GM18858 (cell line): ENCODE measurements around the gene SLCO2A1.

Experiments
- ATAC-seq: cut with Tn5 transposase; IDR thresholded peaks from one replicate; pipeline ENCODE4 v1.9.1; 2021; ENCODE audit not compliant: unreplicated experiment

The SLCO2A1 gene

DNA sequence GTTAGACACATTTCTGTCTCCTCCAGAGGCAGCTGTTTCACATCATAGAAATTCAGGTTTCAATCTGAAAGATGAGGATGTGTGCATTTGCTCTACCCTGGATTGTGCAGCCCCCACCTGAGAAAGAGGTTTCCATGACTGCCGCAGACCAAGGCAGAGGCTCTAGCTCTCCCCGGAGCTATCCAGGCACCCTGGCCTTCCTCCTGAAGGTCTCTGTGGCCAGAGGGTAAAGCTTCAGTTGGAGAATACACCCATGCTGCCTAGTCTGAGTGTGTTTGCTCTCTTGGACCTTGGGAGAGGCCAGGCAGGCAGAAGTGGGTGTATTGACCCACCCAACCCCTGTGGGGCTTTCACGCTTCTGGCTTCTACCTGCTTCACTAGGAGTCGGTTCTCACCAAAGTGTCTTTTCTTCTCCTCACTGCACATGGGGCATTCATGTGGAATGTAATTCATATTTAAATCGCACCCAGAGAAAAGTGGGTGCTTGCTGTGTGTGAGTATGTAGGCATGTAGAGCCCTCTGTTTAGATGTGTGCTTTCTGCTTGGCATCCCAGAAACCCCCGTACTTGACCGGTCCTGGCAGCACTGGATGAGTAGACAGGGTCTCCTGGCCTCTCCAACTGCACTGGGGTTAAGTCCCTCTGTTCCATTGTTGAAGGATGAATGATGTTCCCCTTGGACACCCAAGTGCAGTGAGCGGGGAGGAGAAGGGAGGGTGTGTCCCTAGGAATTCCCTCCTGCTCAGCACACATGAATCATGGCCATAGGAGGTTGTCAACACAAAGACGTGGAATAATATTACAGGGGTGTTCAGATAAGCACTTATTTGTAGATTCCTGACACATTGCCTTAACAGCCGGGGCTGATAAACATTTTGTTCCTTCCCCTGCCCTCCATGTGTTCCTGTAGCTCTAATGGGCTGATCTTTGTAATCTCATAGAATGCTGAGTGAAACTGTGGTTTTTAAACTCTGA, 113.8 kb downstream of the SLCO2A1 start:
- ATAC-seq, result no peak

GRCh38 chr3:133914839-133915600, 114.7 kb downstream of the SLCO2A1 start:
- no peak for ATAC-seq

DNA sequence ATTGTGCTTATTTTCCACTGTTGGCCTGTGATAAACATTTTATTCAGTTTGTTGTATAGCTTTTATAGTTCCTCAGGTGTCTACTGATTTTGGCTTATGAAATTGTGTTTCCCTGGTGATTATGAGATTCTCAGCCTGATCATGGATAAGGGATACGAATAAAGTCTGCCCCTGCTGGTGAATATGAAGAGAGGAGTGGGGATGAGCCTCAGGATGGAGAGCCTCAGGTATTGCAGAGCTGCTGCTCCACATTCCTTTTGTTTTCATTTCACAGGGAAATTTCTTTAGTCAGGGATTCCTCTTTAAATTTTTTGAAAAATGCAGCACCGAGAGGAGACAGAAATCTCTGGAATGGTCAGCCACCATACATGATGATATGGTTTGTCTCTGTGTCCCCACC, 119.3 kb downstream of the SLCO2A1 start:
- ATAC-seq, result no peak

GRCh38 chr3:133905376-133905775, 124.3 kb downstream of the SLCO2A1 start:
- no peak for ATAC-seq

GRCh38 chr3:133901847-133902246, 127.9 kb downstream of the SLCO2A1 start:
- no peak for ATAC-seq

GRCh38 chr3:133901083-133901482, 128.6 kb downstream of the SLCO2A1 start:
- ATAC-seq, result no peak

DNA sequence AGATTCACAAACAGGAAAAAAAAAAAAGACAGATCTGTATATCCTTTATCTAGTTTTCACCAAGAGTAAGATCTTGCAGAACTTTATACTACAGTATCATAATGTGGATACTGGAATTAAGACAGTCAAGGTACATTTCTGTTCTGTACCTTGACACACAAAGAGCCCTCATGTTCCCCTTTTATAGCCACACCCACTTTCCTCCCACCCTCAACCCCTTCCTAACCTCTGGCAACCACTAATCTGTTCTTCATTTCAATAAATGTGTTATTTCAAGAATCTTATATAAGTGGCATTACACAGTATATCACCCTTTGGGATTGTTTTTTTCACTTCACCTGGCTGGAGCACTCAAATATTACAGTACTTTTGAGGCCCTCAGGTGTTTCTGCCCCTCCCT, 130.4 kb downstream of the SLCO2A1 start:
- ATAC-seq, result no peak

- no peak for ATAC-seq
Observed at GRCh38 chr3:133897547-133897946, 132.2 kb downstream of the SLCO2A1 start.

DNA sequence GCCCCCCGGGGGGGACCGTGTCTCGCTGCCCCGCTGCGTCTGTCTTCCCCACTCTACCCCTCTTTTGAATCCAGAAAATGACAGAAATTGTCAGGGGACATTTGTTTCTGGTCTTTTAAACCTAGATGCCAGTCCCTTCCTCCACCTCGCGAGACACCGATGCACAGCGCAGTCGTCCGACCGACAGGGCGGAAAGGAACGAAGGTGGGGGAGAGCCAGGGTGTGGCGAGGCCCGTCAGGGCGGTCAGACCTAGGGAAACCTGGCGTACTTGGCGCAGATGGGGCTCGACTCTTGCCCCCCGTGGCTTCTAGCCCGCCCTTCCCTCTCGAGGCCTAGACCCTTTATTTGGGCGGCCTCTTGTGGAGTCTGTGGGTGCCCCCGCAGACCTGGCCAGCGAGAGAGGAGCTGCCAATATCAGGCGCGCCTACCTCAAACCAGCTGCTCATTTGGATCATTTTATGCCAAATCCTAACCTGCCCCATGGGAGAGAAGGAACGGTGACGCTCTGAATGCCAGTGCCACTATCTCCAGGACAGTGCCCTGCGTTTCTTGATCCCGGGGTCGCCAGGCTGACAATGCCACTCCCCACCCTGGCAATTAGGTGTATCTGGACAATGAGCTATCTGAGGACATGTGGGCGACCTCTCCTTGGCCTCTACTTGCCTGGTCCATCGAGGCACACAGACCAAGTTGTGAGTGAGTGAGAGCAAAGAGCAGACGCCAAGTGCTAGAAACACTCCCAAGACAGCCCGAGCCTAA, 133.5 kb downstream of the SLCO2A1 start:
- no peak for ATAC-seq

- ATAC-seq, result no peak
Observed at GRCh38 chr3:133895208-133896001, 134.3 kb downstream of the SLCO2A1 start, which contains the start of gene RAB6B. RAB6B (minus strand) TSS chr3:133895882; CDS start chr3:133895466, 416 bp downstream.

DNA sequence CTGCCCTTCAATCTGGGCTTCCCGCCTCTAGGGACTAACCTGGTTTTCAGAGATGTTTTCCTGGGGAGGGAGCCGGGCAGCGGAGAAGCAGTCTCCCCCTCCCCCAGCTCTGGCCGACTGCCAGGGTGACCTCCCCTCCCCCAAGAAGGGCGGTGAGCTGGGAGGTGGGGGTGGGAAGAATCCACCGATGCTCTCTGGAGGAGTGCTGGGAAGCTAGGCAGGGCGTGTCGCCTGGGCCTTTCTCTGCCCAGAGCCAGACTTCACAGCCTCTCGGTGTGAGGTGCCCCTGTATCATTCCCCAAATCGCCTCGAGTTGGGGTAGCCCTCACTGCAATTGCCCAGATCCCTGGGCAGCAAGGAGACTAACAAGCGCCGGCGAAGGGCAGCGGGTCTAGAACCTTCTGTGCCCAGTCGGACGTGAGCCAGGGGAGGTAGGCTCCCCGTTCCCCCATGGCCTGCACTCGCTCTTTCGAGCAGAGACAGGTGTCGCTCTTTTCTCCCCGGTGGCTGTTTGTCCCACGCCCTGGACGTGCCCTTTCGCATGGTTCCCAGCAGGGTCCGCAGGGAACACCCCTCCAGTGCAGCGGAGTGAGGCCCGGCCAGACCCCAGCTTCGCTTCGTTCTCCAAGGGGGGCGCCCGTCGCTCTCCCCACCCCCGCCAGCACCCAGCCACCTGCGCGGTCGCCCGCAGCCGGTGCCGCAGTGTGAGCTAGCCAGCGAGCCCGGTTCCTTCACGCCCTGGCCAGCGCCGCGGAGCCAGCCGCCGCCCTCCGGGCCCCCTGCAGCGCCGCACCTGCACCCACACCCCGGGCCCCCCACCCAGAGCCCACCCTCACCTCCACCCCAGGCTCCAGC, 135.1 kb downstream of the SLCO2A1 start:
- no peak for ATAC-seq

DNA sequence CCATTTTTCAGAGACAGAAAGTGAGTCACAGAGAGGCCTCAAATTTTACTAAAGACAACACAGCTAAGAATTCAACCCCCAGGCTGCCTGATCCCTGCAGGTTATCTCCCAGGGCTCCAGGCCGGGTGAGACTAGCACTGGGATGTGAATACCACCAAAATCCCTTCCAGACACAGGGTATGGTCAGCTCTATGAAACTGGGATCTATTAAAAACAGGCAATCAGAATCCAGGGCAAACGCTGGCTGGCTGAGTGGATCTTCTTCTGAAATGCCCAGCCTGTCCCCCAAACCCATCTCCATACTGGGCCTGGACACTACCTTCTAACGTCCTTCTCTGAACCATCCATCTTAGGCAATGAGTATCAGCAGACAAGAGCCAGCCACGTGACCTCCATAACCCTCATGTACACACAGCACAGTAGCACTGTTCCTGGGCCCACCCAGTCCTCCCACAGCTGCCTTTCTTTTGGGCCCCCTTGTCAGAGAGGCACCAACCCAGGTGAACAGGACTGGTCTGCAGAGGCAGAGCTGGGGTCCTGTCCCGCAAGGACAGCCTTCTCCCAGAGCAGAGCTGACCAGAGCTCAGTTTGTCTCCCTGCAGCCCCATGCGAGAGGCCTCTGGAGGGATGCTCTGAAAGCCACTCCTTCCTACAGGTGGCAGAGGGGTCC, 135.9 kb downstream of the SLCO2A1 start:
- no peak for ATAC-seq

GRCh38 chr3:133892541-133893231, 137.0 kb downstream of the SLCO2A1 start:
- no peak for ATAC-seq

GRCh38 chr3:133891662-133892378, 137.9 kb downstream of the SLCO2A1 start:
- no peak for ATAC-seq

DNA sequence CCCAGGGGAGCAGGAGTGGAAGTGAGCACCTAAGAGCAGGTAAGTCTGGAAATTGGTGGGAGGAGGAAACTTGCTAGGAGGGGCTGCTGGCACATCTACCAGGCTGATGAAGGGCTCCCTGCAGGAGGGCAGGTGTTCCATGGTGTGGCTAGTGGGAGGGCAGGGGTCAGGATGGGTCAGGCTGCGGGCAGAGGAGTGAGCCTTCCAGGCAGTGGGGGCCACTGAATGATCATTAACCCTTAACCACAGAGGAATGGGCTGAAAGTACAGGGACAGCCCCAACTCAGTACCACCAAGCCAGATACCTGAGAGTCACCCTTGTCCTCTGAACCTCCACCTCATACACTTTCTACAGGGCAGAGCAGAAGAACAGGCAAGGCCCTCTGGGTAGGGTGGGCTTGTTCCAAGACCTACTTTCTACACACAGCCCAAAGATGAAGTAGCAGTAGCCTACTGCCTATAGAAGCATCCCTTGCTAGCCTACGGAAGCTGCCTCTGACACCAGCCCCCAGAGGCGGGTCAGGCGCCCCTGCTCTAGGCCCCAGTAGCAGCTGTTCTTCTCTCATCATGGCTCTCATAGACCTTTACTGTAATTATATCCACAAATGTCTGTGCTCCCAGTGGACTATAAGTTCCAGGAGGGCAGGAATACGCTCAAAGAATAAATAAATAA, 138.6 kb downstream of the SLCO2A1 start:
- no peak for ATAC-seq

DNA sequence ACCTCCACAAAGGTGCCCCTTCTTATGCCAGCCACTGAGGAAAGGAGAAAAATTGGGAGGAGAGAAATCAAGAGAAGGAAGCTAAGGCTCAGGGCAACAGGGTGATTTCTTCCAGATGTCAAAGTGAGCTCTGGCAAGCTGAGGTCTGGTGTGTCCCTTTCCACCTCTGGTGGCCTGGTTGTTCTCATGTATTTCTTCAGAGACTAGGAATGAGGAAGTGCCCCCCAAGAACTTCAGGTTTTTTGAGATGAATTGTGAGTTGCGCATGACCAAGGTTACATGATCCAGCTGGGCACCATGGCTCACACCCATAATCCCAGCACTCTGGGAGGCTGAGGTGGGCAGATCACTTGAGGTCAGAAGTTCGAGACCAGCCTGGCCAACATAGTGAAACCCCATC, 139.7 kb downstream of the SLCO2A1 start:
- no peak for ATAC-seq

DNA sequence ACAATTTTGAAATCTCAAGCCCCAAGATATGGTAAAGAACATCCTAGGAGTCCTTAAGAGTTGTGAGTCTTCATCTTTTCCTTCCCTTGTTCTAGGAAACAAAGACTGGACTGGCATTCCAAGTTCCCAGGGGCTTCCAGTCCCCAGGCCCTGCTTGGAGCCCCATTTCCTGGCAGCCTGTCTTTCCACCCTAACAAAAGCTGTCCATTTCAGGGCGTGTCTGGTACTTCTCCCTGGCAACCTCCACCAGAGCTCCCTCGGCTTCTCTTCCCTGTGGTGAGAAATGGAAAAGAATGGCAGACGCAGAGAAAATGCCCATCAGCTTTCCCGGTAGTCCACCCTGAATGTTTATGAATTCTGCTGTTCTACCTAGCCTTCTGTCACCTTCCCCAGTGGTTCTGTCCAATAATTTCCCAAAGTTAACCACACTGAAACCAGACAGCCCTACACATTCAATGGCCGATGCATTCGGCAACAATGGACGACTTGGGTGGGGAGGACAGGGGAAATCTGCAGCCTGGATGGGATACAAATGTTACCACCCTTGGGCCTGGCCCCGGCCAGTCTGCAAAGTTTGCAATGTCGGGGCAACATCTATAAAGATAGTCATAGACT, 140.9 kb downstream of the SLCO2A1 start:
- no peak for ATAC-seq
